ENCODE data around the gene TAF11L12.
"Not testable (repeated sequence)": the region's sequence is repeated elsewhere in the genome, so short reads cannot be mapped to it uniquely, and the experiment has no call there.

TAF11L12 gene

GRCh38 chr5:17619354-17619753, 9.2 kb downstream of the TAF11L12 start:
- no peak for TF ChIP-seq CTCF (IDR thresholded peaks at IDR 0.05)
- Histone ChIP-seq H3K9me3 (no peaks in the 10 kb centered on the region), H3K4me1 (ENCODE audit: control insufficient read depth in 1 of 2, insufficient read depth in 1 of 2, low read depth in 1 of 2, low read length in 1 of 2) (no peaks in the 10 kb centered on the region), H3K36me3 (no peaks in the 10 kb centered on the region), H3K27me3 (no peaks in the 10 kb centered on the region), H3K27ac (no peak overlapping the region), H3K4me3 (ENCODE audit: low read depth in 1 of 2, low read length in 1 of 2) (no peak overlapping the region)

- Histone ChIP-seq H3K9me3 (no peaks in the 10 kb centered on the region), H3K4me1 (ENCODE audit: control insufficient read depth in 1 of 2, insufficient read depth in 1 of 2, low read depth in 1 of 2, low read length in 1 of 2) (no peaks in the 10 kb centered on the region), H3K4me3 (ENCODE audit: low read depth in 1 of 2, low read length in 1 of 2) (no peak overlapping the region), H3K27me3 (no peaks in the 10 kb centered on the region), H3K36me3 (no peaks in the 10 kb centered on the region), H3K27ac (no peak overlapping the region)
- TF ChIP-seq CTCF (IDR thresholded peaks at IDR 0.05), result no peak
Measured at GRCh38 chr5:17620627-17621026, 10.4 kb downstream of the TAF11L12 start.

- H3K27me3 ChIP-seq, result no peaks in the 10 kb centered on the region
- no peaks in the 10 kb centered on the region for H3K9me3 ChIP-seq
- no peak overlapping the region for H3K4me3 ChIP-seq (ENCODE audit: low read depth in 1 of 2, low read length in 1 of 2)
- H3K4me1 ChIP-seq (ENCODE audit: control insufficient read depth in 1 of 2, insufficient read depth in 1 of 2, low read depth in 1 of 2, low read length in 1 of 2), result no peaks in the 10 kb centered on the region
- TF ChIP-seq CTCF (IDR thresholded peaks at IDR 0.05), result no peak
- H3K36me3 ChIP-seq, result no peaks in the 10 kb centered on the region
- no peak overlapping the region for H3K27ac ChIP-seq
Measured at GRCh38 chr5:17625686-17626085, 15.5 kb downstream of the TAF11L12 start.

- not testable (repeated sequence) for H3K27me3 ChIP-seq; H3K4me3 ChIP-seq (ENCODE audit: low read depth in 1 of 2, low read length in 1 of 2); H3K27ac ChIP-seq; H3K36me3 ChIP-seq; H3K9me3 ChIP-seq; H3K4me1 ChIP-seq (ENCODE audit: control insufficient read depth in 1 of 2, insufficient read depth in 1 of 2, low read depth in 1 of 2, low read length in 1 of 2)
Measured at GRCh38 chr5:17631788-17632187, 21.6 kb downstream of the TAF11L12 start, which contains the start of gene TAF11L13. Gene TAF11L13 (plus strand): TSS chr5:17632088.

- TF ChIP-seq CTCF (IDR thresholded peaks at IDR 0.05), result no peak
- Histone ChIP-seq H3K27ac (no peak within 1 kb of the TSS), H3K27me3 (no peaks in the 10 kb centered on the region), H3K4me3 (ENCODE audit: low read depth in 1 of 2, low read length in 1 of 2) (no peak within 1 kb of the TSS), H3K4me1 (ENCODE audit: control insufficient read depth in 1 of 2, insufficient read depth in 1 of 2, low read depth in 1 of 2, low read length in 1 of 2) (no peaks in the 10 kb centered on the region), H3K36me3 (no peaks in the 10 kb centered on the region), H3K9me3 (no peaks in the 10 kb centered on the region)
Measured at GRCh38 chr5:17634160-17634559, 24.0 kb downstream of the TAF11L12 start, which contains the start of gene TAF11L14. Gene TAF11L14 (plus strand): TSS chr5:17634460.

GRCh38 chr5:17649232-17649631, 39.0 kb downstream of the TAF11L12 start:
- not testable (repeated sequence) for H3K36me3 ChIP-seq; H3K27ac ChIP-seq; H3K4me1 ChIP-seq (ENCODE audit: control insufficient read depth in 1 of 2, insufficient read depth in 1 of 2, low read depth in 1 of 2, low read length in 1 of 2); H3K27me3 ChIP-seq; H3K9me3 ChIP-seq; H3K4me3 ChIP-seq (ENCODE audit: low read depth in 1 of 2, low read length in 1 of 2)

GRCh38 chr5:17655201-17655759, 45.1 kb downstream of the TAF11L12 start:
- H3K27me3 ChIP-seq; H3K27ac ChIP-seq; H3K4me1 ChIP-seq (ENCODE audit: control insufficient read depth in 1 of 2, insufficient read depth in 1 of 2, low read depth in 1 of 2, low read length in 1 of 2); H3K36me3 ChIP-seq; H3K4me3 ChIP-seq (ENCODE audit: low read depth in 1 of 2, low read length in 1 of 2); H3K9me3 ChIP-seq: not testable (repeated sequence)
